NCI-H1436 (cell line): ENCODE measurements around the gene NRIP1.
"Not testable (repeated sequence)": the region's sequence is repeated elsewhere in the genome, so short reads cannot be mapped to it uniquely, and the experiment has no call there.

Experiments used
- DNase-seq: peaks from one replicate; lab custom pipeline; 2025; lab: John Stamatoyannopoulos, UW

NRIP1 gene

DNA sequence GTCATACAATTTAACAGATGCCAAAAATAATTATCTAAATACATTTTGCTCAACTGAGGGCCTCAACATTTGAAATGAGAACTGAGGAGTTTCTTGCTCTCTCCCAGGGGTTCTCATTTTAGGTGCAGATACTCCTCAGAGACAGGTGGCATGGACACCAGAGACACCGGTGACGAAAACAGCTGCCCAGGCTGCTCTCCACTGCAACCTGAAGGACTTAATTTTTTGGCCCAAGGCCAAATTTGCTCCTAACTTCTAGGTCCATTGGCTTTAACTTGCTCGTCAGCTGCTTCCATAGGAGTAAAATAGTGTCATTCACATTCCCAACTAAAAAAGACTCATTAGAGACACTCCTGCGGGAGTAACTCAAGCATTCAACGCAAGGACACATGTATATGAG is 87.0 kb downstream of the NRIP1 start:
- DNase-seq: peak; percentile 45

DNA sequence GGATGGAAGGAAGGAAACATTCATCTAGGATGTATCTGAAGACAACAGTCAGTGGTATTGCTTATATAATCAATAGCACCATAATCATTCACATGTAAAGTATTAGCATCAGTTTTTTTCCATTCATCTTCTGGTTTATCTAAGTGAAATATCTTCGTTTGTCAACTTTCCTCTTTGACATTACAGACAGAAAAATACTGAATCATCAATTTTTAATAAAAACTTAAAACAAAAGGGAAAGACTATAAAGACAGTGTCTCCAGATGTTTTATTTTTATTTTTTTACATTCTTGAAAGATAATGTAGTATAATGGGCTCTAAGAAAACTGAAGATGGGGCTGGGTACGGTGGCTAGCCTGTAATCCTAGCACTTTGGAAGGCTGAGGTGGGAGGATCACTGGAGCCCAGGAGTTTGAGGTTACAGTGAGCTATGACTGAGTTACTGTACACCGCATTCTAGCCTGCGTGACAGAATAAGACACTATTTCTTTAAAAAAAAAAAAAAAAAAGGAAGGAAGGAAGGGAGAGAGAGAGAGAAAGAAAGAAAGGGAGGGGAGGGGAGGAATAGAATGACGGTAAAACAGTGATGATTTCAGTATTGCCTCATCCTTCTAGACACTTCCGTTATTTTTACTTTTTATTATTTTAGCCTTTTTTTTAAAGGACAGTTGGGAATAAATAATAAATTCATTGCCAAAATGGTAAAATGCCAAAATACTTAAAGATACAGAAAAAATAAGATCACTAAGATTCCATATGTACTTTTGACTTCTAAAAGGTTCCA is 89.5 kb downstream of the NRIP1 start:
- no peak for DNase-seq

DNA sequence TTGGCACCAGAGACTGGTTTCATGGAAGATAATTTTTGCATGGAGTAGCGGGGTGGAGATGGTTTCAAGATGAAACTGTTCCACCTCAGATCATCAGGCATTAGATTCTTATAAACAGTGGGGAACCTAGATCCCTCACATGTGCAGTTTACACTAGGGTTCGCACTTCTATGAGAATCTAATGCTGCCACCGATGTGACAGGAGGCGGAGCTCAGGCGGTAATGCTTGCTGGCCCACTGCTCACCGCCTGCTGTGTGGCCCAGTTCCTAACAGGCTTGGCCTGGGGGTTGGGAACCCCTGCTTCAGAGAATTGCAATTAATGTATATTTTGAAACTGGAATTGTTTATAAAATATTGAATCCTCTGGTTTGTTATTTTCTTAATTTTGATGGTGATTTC is 92.1 kb downstream of the NRIP1 start:
- no peak for DNase-seq

DNA sequence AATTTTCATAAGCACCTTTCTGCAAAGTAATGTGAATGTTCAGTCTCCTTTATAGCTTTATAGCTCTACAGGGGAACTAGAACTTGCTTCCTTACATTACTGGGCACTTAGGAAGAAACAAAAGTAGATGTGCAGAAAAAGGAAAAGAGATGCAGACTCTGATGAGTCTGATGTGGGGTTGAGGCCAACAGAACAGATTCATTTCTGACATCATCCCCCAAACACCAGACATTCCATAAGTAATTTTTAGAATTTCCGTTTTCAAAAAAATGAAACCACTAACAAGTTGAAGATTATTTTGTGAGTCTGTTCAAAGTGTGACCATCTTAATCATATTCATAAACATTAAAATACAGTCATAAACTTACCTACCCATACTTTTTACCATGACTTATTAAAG is 96.0 kb downstream of the NRIP1 start:
- no peak for DNase-seq

DNA sequence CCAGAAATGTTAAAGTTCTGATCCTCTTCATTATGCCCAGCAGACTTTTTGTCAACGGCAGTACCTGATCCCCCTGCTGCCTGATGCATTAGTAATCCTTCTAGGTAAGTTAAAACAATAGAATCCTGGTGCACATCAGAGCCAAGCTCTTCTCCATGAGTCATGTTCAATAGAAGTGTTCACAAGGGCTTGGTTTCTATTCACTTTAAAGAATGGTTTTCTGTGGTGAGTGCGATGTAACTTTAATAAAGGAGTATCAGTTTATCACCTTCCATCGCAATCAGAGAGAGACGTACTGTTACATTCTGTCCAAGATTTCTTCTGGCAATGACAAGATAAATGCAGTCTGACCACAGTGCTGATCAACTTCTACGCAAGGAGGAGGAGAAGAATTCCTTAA is 96.8 kb downstream of the NRIP1 start:
- DNase-seq: no peak

GRCh38 chr21:14964621-14965020 is 100.2 kb downstream of the NRIP1 start:
- DNase-seq: no peak

- DNase-seq: no peak
Observed at GRCh38 chr21:14962217-14962616, 102.6 kb downstream of the NRIP1 start.

DNA sequence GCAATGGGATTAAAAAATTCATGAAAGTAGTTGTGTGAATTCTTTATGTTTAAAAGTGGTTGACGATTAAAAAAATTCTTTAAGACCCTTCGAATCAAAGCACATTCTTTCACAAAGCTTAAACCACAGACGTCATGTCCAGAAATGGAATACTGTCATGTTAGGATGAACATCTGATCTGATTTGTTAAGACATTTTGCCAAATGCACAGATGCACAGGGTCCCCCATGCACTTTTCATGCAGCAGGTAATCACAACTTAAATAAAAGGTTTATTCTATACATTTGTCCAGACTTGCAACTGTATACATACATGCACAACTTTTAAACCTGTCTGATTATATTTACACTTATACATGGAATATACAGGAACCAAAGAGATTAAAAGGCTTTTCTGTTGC is 103.3 kb downstream of the NRIP1 start:
- no peak for DNase-seq

GRCh38 chr21:14959343-14959742 is 105.5 kb downstream of the NRIP1 start:
- no peak for DNase-seq

DNA sequence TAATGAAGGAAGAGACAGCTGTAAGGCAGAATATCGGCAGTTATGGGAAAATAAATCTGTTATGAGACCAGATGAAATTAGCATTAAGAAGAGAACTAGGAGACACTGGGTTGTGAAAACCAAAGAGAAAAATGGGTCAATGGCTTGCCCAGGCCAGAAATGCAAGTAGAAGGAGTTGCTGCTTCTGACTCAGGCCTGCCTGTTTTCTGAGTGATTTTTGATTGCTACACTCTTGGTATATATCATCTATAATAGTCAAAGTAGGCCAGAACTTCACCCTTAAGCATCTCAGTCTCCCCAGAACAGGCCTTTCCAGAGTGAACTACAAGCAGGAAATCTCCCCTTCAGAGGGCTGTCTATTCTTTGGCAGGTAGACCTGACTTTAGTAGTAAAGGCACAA is 107.0 kb downstream of the NRIP1 start:
- no peak for DNase-seq

DNA sequence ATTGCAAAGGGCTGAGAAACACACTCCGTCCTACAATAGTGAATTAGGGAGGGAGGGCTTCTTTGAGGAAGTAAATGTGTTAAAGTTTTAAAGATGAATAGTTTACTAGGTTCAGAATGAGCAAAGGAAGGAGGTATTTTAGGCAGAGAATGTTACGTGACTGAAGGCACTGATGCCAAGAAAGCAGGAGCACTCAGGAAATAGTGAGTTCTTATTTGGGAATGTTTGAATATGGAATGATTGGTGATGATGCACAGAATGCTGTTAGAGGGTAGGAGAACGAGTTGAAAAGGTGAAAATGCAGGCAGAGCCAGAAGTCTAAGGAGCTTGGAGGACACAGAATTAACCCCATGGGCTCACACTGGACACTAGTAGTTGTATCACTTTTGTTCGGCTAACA is 108.0 kb downstream of the NRIP1 start:
- no peak for DNase-seq

GRCh38 chr21:14955936-14956520 is 108.8 kb downstream of the NRIP1 start:
- no peak for DNase-seq

- DNase-seq: no peak
Observed at GRCh38 chr21:14952916-14953315, 111.9 kb downstream of the NRIP1 start.

DNA sequence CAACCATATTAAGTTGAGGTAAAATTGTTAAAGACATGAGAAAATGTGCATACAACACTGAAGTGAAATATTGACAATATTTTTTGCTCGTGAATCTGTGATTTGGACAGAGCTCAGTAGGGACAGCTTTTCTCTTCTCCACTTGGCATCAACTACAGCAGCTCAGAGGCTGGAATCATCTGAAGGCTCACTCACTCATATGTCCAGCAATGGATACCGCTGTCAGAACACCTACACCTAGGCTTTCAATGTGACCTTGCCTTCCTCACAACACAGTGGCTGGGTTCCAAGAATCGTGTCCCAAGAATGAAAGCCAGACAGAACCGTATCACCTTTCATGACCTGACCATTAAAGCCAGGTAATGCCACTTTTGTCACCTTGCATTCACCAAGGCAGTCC is 115.2 kb downstream of the NRIP1 start:
- no peak for DNase-seq

DNA sequence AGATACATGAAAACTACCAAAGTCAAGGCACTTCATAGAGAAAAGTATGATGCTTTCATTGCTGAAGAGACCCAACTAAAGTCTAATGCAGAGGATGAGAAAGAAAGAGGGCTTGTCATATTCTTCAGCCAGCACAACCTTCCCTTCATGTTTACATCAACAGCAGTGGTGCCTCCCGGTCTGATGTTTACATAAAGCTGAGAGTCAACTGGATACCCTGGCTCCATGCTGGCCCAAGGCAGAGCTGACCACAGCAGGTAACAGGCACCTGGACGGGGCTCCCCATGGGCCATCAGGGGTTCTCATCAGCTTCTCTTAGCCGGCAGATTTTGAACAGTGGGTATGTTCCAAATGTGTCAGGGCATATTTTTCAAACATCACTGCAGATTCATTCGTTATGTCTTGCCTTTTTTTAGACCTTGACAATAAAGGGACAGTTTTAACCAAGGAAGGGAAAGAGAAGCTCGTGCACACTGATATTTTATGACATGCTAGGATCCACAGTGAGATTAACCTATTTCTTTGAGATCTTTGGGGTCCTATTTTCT is 117.1 kb downstream of the NRIP1 start:
- no peak for DNase-seq

- no peak for DNase-seq
Observed at GRCh38 chr21:14945176-14945575, 119.6 kb downstream of the NRIP1 start.

DNA sequence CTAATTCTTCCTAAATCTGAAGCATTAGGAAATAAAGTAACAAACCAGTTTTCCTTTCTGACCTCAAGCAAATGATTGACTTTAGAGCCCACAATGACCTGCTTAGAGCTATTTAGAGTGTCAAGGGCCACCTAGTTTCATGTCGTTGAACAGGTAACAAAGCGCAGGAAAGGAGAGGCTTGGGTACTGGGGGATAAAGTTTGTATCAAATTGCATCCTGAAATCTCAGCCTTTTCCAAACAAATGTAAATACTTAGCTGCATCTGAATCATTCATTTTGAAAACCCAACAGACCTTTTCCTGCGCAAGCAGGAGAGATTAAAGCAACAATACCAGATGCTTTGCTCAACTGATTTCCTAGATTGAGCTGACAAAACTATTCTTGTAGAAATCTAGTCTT is 121.2 kb downstream of the NRIP1 start:
- DNase-seq: no peak

- DNase-seq: no peak
Observed at GRCh38 chr21:14942801-14943490, 121.9 kb downstream of the NRIP1 start.

- not testable (repeated sequence) for DNase-seq
Observed at GRCh38 chr21:14927324-14927723, 137.5 kb downstream of the NRIP1 start.

DNA sequence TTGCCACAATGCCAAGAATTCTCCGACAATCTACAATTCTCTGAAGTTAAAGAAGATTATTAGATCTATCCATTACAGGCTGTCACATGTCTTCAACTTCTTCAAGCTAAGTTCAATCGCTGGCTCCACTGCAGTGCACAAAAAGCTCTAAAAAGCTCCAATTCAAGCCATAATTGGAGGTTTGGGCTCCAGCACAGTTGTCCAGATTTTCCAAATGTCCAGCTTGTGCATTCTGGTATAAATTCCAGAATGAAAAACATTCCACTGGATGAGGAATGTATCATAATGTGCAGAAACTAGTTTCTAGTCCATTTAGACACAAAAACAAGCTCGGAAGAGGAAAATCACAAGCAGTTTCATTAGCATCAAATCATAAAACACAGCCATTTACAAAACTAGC is 138.6 kb downstream of the NRIP1 start:
- no peak for DNase-seq

- DNase-seq: no peak
Observed at GRCh38 chr21:14923468-14923867, 141.3 kb downstream of the NRIP1 start.

DNA sequence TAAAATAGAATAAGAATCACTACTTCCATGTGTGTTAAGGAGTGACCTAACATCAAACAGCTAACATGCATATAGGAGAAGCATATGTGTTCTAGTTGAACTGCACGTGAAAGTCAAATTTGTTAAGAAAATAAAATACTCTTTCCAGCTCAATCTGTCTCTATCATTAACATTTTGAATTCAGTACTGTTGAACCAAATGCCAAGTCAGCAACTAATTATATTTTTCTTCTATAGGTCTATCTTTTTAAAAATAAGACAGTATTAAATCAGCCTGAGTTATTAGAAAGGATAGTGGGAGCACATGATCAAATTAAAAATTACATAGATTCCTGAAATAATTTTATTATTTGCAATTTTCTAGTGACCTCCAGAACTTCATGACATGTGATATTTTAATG is 141.8 kb downstream of the NRIP1 start:
- DNase-seq: no peak

- no peak for DNase-seq
Observed at GRCh38 chr21:14918527-14918926, 146.3 kb downstream of the NRIP1 start.
